Motor neuron (in vitro differentiated cells): ENCODE results near the gene TRAPPC12. TPM values are rescaled to one million over a fixed set of nuclear protein-coding genes. Genes with fewer than 3 reads are reported as not detected.

ENCODE experiments used
- ATAC-seq, 8 experiments: fragments of 200-7000 bp; cut with Tn5 transposase; replicated peaks in 6 of 8; 2 replicates each; pipeline ENCODE4 v1.8.0; 2021; ENCODE audit warnings: mild to moderate bottlenecking in 8 of 8, moderate library complexity in 8 of 8
- H3K27ac ChIP-seq, 2 donors: fragments of 250-450 bp; sonication (Bioruptor Pico); 2 replicates each; pipeline ENCODE4 v1.9.0; 2021; ENCODE audit warnings: antibody characterized with exemption in 2 of 2, mild to moderate bottlenecking in 2 of 2, moderate library complexity in 1 of 2
- H3K4me1 ChIP-seq, 2 donors: fragments of 250-450 bp; sonication (Bioruptor Pico); replicated peaks in 1 of 2; 2 replicates each; pipeline ENCODE4 v1.6.1; 2021; ENCODE audit warnings: antibody characterized with exemption in 2 of 2, mild to moderate bottlenecking in 2 of 2, moderate library complexity in 1 of 2
- H3K4me3 ChIP-seq, 5 donors: fragments of 250-450 bp; sonication (Bioruptor Pico); 2 replicates each; pipeline ENCODE4 v1.9.0; 2021; ENCODE audit warnings: antibody characterized with exemption in 5 of 5, mild to moderate bottlenecking in 5 of 5, moderate library complexity in 4 of 5
- WGBS, 10 experiments: fragments of 450-650 bp; shearing (Covaris generic); methylation state at CpG; one replicate each; pipeline ENCODE4 v1.0.0; 2022; 5-methylcytosine and 5-hydroxymethylcytosine counted together
- in situ Hi-C, 9 experiments: fragments of 400-800 bp; cut with MboI; loops; one replicate each; pipeline ENCODE4 v1.15.0; 2021; ENCODE audit warnings: low sequenced_read_pairs in 9 of 9, low pct_unique_long_range_greater_than_20kb in 2 of 9; ENCODE audit not compliant: unreplicated experiment in 9 of 9
- total RNA-seq, 8 experiments: library from RNA; unstranded; fragments of 300-600 nt; gene quantifications; 2 replicates each; pipeline versions ENCODE4 v1.2.3 to v1.2.4, GENCODE V29; 2022

TRAPPC12 gene
- total RNA-seq, 8 experiments from 2014 or later: 40.1 to 228 (median 67.4) TPM

GRCh38 chr2:3456125-3456524 is 76.6 kb downstream of the TRAPPC12 start:
- Histone ChIP-seq H3K27ac (no peak overlapping the region), H3K4me3 (no peak overlapping the region), H3K4me1 (peaks cover 16 to 30% of the 10 kb centered on the region in 2 donors)
- WGBS, 10 experiments: 80 to 100% (median 95%) methylated on average over 1 to 12 of the region's 14 CpGs
- no peak for ATAC-seq
- in situ Hi-C loops: no loop called here

GRCh38 chr2:3457524-3458395 is 78.3 kb downstream of the TRAPPC12 start:
- Histone ChIP-seq H3K27ac (no peak overlapping the region), H3K4me3 (no peak overlapping the region), H3K4me1 (peaks cover 28 to 47% of the 10 kb centered on the region in 2 donors)
- 76 to 100% (median 96%) methylated on average over 2 to 14 of the region's 30 CpGs for WGBS, 10 experiments
- in situ Hi-C loops: no loop called here
- peak in 3 of 8 experiments; percentile 11 to 32 (median 28) for ATAC-seq

DNA sequence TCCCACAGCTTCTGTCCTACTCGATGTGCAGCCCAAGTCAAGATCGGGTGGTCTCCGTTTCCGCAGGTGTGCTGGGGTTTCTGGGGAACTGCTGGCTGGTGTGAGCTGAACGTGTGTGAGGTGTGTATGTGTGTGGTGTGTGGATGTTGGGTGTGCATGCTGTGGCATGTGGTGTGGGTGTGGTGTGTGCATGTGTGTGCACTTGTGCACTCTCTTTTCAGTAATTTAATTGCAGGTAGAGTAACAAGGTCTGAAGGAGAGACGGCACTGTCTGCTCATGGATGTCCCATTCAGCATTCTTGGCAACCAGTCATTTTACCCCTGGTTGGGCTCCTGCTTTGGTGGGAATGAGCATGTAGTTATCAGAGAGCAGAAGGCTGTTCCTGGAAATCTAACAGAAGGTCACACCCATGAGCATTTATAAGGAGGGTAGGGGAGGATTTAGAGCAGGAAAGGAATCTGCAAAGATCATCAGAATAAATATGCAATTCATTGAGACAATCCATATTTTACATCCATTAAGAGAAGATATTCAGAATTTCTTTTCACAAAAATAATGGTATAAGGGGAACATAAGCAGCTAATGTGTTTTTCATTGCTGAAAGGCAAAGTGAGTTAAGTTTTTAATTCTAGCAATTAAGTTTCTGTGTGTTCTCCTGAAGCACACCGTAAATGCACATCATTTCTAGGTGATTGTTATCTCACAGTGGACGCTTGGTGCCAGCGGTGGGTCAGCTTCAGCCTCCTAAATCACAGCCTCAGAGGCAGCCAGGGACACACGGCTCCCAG is 79.1 kb downstream of the TRAPPC12 start:
- 7 to 100% (median 93%) methylated on average over 1 to 7 of the region's 10 CpGs; no CpG with 5 or more reads in 3 of the 10 experiments for WGBS, 10 experiments
- ATAC-seq: peak in 4 of 8 experiments; percentile 20 to 90 (median 84)
- peaks cover 28 to 45% of the 10 kb centered on the region in 2 donors for H3K4me1 ChIP-seq
- H3K27ac ChIP-seq: peak overlapping the region in 1 of 2 donors; percentile 58
- in situ Hi-C loops: no loop called here
- H3K4me3 ChIP-seq: no peak overlapping the region

DNA sequence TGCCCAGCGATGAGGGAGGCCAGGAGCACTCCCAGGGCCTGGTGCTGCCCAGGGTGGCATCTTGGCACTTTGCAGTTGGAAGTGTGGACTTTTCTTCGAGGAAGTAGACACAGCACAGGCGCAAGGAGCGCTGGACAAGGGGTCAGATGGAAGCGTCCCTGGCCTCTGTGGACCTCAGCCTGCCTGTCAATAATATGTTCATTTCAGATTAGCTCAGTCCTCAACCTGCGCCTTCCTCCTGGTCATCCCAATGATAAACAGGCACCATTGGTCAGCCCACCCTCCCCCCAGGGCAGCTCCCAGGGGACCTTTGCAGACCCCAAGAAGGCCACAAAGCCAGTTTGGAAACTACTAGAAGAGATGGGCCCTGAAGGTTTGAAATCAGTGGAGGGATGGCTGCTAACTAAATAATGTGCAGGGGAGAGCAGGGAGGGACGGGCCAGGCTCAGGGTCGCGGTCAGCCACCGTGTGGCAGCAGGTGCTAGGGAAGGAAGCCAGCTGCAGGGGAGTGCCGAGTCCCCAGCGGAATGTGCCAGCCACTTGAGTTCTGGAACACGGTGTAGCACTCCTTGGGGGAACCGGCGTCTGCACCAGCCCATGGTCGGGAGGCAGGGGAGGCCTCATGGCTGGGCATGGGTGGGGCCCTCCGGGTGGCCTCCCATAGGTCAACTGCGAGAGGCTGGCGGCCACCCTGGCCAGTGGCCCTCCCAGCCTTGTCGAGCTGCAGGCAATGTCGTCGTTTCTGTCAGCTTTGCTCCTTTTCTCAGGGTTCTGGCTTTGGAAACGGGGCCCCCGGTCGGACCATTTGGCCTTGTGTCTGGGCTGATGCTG is 79.9 kb downstream of the TRAPPC12 start:
- peak in 6 of 8 experiments; percentile 1 to 44 (median 32) for ATAC-seq
- peak overlapping the region; percentile 25 to 58 for H3K27ac ChIP-seq
- WGBS, 10 experiments: 76 to 90% (median 78%) methylated on average over 2 to 9 of the region's 25 CpGs; no CpG with 5 or more reads in 6 of the 10 experiments
- no peak overlapping the region for H3K4me3 ChIP-seq
- in situ Hi-C loops: no loop called here
- H3K4me1 ChIP-seq: peaks cover 28 to 42% of the 10 kb centered on the region in 2 donors

GRCh38 chr2:3460156-3460555 is 80.7 kb downstream of the TRAPPC12 start:
- WGBS, 10 experiments: 0 to 97% (median 69%) methylated on average over 1 to 7 of the region's 11 CpGs; no CpG with 5 or more reads in 5 of the 10 experiments
- ATAC-seq: peak in 5 of 8 experiments; percentile 52 to 65 (median 59)
- Histone ChIP-seq H3K4me3 (no peak overlapping the region), H3K27ac (peak overlapping the region; percentile 25 to 58), H3K4me1 (peaks cover 28 to 42% of the 10 kb centered on the region in 2 donors)
- in situ Hi-C loops: no loop called here

DNA sequence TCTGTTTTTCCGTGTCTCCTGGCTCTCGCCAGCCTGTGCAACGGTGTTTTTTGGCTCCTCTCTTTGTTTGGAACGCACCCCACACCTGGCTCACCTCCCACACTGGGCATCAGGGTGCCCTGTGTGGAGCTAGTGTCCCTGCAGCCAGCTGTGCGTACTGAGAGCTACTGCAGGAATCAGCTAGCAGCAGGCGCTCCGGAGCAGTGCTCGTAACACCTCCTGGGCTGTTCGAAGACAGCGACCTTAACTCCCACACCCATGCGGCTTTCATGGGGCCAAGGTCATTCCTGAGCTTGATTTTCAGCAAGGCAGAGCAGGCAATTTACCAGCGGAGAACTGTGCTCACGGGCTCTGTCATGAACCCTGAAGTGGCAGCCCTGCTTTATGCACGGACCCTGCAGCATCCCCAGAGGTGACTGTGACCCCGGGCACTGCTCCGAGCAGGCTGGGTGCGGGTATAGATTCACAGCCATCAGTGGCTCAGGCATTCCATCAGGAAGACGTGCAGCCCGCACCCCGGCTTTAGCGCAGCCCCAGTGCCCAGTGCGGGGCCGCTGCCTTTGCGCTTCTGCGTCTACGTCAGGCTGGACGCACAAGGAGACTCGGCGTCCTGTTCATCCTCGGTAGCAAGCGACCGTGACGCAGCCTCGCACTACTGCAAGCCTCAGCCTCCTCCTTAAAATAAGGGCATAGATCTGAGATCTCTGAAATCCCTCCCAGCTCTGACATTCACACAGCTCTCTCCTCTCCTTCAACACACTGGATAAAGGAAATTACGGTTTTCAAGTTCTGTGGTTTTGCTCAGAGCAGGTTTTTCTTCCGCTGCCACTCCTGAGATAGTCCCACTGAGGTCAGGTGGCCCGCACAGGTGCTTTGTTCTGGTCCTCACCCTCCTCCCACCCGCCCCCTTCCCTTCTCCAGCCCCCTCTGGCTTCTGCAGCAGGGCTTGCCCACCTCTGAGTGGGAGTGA is 81.6 kb downstream of the TRAPPC12 start:
- in situ Hi-C loops: no loop called here
- Histone ChIP-seq H3K4me3 (no peak overlapping the region), H3K27ac (peak overlapping the region; percentile 64 to 68), H3K4me1 (peaks cover 28 to 42% of the 10 kb centered on the region in 2 donors)
- peak in 5 of 8 experiments; percentile 36 to 66 (median 50) for ATAC-seq
- WGBS, 10 experiments: 76 to 100% (median 82%) methylated on average over 2 to 7 of the region's 38 CpGs; no CpG with 5 or more reads in 4 of the 10 experiments

DNA sequence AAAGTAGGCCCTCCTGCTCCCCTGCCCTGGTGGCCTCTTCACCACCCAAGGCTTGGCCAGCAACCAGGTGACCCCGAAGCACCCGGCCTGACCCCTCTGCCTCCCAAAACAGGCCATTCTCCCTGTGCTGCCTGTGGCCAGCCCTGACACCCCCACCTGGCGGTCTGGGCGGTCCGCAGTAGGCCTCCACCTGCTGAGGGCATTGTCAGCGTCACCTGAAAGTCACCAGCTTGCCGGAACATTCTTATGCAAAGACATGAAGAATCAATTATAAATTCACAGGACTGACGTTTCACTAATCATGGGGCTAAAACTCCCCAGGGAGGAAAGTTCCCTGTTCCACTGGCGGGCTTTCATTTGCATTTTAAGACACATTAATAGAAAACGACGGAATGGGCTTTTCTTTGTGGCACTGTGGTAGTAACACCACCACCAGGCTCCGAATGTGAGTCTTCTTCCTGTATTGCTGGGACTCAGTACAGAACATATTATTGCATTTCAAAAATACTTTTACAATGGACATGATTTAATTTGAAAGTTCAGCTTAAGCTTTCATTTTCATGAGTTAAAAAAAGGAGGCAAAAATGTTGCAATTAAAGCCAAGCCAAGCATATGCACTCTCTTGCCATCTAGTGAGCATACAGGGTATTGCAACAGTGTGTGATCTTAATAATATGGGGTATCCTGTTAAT is 82.5 kb downstream of the TRAPPC12 start:
- in situ Hi-C loops: no loop called here
- H3K27ac ChIP-seq: peak overlapping the region; percentile 64 to 68

DNA sequence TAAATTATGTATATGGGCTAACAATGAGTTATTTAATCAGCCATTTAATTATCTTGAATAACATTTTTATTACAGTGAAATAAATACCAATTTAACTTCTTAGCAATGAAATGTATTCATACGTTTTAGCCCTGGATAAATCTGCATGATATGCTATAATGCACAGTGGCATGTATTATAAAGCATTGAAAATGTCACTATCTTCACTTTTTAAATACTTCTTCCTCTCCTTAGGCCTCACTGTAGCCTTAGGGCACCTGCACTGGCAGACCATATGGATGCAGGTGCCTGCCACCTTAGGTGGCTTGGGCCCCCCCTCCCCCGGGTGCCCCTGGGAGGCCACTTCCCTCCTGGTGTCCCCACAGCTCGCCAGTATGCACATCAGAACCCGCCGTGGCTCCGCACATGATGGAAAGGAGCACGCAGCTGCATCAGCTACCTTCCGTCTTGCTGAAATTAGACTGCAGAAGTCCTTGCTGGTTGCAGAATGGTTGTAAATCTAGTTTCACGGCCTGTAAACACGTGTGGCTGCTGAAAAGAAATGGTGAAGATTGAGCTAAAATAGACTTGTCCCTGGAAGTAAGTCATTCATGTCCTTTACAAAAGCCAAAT is 83.1 kb downstream of the TRAPPC12 start:
- 24 to 75% (median 54%) methylated on average over 2 to 8 of the region's 10 CpGs; no CpG with 5 or more reads in 4 of the 10 experiments for WGBS, 10 experiments
- no peak overlapping the region for H3K4me3 ChIP-seq
- in situ Hi-C loops: no loop called here
- peaks cover 28 to 42% of the 10 kb centered on the region in 2 donors for H3K4me1 ChIP-seq
- peak in 1 of 8 experiments; percentile 16 for ATAC-seq
- no peak overlapping the region for H3K27ac ChIP-seq

More for the DNA sequence above, 82.5 kb downstream of the TRAPPC12 start:
- Histone ChIP-seq H3K4me3 (no peak overlapping the region), H3K4me1 (peaks cover 28 to 42% of the 10 kb centered on the region in 2 donors)
- WGBS, 10 experiments: 0 to 93% (median 41%) methylated on average over 1 to 8 of the region's 12 CpGs; no CpG with 5 or more reads in 1 of the 10 experiments
- ATAC-seq: no peak

GRCh38 chr2:3463186-3463835 is 83.8 kb downstream of the TRAPPC12 start:
- no peak overlapping the region for H3K27ac ChIP-seq
- no peak for ATAC-seq
- no peak overlapping the region for H3K4me3 ChIP-seq
- in situ Hi-C loops: no loop called here
- 60 to 100% (median 87%) methylated on average over 1 to 10 of the region's 25 CpGs; no CpG with 5 or more reads in 4 of the 10 experiments for WGBS, 10 experiments
- peaks cover 28 to 42% of the 10 kb centered on the region in 2 donors for H3K4me1 ChIP-seq

- 64 to 100% (median 83%) methylated on average over 1 to 4 of the region's 13 CpGs; no CpG with 5 or more reads in 5 of the 10 experiments for WGBS, 10 experiments
- H3K27ac ChIP-seq: no peak overlapping the region
- no peak overlapping the region for H3K4me3 ChIP-seq
- H3K4me1 ChIP-seq: peaks cover 28 to 41% of the 10 kb centered on the region in 2 donors
- no peak for ATAC-seq
- in situ Hi-C loops: no loop called here
Measured at GRCh38 chr2:3463944-3464343, 84.5 kb downstream of the TRAPPC12 start.
